ENCODE results near the gene TCP11L1.

GRCh38 chr11:33001281-33001680, 38.1 kb upstream of the TCP11L1 start:
- TF ChIP-seq CTCF (IDR thresholded peaks at IDR 0.05): no peak
- no peak for TF ChIP-seq POLR2A (IDR thresholded peaks at IDR 0.05)
